NCI-H510A (cell line): Measurements from ENCODE around the gene SEMA3F.
"Not testable (repeated sequence)": the region's sequence is repeated elsewhere in the genome, so short reads cannot be mapped to it uniquely, and the experiment has no call there.

Experiments
- DNase-seq: peaks from one replicate; lab custom pipeline; 2025; lab: John Stamatoyannopoulos, UW

Gene SEMA3F

DNA sequence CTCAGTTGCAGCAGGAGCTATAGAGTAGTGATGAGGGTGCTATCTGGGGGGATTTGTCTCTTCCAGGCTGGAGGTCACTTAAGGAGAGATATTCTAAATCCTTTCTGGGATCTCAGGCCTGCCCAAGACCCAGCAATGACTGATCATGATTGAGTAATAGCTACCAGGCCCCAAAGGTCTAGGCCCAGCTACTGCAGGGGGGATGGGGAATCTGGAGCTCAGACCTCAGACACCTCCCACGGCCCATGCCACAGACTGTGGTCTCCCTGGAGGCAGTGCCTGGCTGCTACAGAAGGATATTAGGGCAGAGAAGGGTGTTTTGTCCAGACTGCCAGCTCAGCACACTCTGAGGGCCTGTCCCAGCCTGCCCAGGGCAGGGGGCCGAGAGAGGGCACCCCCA, 56.8 kb downstream of the SEMA3F start:
- DNase-seq = no peak

DNA sequence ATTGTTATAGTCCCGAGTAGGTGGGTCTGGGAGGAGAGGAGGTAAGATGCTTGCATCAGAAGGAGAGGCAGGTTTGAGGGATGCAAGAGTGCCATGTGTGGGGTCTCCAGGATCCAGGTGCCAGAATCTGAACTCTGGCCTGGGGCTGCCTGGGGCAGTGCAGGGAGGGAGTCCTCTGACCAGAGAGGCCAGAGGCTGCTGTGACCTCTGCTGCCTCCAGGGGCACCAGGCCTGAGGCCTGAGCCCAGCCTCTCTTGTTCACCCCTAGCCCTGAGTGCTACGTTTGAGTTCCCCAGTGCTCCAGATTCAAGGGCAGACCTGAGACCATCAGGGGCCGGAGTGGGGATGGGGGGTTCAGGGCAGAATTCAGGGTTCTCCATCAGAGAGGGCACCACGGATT, 57.4 kb downstream of the SEMA3F start:
- no peak for DNase-seq

DNA sequence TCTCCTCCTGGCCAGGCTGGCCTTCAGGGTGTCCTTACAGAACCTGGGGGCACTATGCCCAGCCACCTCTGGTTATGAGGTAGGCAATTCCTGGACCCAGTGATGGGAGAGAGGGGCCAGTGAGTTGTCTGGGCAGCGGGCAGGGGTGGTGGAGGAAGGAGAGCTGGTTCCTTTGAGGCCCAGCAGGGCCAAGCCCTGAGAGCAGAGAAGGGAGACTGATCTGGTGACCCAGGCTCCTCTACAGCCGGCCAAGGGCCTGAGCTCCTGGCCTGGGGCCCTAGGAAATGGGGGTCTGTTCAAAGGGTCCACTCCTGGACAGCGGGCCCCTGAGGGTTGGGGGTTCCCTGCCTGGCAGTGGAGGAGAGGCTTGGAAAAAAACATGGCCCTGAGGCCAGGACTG, 57.8 kb downstream of the SEMA3F start:
- DNase-seq = no peak

DNA sequence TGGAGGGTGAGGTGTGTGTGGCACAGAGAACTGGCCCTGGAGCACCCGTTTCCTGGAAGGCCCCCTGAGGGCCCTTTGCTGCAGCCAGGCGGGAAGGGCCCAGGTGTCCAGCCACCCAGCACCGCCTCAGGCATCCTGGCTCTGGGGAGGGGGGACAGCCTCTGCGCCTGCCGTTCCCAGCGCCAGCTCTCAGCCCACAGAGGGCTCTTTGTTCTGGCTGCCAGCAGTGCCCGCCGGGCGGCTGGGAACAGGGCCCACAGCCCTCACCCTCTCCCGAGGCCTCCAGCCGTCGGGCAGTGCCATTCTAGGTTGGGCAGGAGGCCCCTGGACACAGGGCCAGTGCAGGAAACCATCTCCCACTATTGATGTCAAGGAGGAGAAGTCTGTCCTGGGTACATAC, 58.2 kb downstream of the SEMA3F start:
- no peak for DNase-seq

DNA sequence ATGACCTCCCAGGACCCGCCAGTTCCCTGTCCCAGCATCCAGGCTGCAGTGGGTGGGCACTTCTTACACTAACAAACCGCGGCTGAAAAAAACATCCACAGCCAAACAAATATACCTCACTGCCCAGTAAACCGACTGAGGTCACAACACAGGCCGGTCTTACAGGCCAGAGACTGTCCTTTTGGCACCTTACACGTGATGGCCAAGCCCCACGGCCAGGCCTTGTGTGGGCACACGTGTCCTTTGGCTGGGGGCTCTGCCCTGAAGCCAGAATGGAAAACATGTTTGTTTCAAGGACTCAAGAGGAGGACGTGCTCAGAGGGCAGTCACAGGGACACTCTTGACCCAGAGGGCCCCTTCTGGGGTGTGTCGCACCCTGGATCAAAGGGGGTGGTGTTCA, 59.7 kb downstream of the SEMA3F start:
- DNase-seq = no peak

DNA sequence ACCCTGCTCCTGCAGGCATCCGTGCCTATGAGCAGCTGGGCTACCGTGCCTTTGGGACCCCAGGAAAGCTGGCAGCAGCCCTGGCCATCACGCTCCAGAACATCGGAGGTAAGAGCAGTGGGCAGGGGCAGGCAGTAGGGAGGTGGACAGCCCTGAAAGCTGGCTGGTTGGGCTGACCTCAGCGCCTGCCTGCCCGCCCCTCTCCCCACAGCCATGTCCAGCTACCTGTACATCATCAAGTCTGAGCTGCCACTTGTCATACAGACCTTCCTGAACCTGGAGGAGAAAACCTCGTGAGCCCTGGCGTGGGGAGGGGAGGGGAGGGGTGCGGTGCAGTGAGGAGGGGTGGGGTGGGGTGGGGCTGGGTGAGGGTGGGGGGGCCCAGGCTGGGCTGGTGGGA, 60.4 kb downstream of the SEMA3F start:
- DNase-seq = no peak

DNA sequence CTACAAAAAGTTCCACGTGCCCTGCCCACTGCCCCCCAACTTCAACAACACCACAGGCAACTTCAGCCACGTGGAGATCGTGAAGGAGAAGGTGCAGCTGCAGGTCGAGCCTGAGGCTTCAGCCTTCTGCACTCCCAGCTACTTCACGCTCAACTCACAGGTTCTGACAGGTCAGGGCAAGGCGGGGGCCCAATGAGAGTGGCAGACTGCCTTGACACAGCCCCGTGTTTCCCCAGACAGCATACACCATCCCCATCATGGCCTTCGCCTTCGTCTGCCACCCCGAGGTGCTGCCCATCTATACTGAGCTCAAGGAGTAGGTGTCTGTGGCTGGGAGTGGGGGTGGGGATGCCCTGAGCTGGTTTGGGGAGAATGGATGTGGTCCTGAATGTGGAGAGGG, 62.6 kb downstream of the SEMA3F start:
- no peak for DNase-seq

DNA sequence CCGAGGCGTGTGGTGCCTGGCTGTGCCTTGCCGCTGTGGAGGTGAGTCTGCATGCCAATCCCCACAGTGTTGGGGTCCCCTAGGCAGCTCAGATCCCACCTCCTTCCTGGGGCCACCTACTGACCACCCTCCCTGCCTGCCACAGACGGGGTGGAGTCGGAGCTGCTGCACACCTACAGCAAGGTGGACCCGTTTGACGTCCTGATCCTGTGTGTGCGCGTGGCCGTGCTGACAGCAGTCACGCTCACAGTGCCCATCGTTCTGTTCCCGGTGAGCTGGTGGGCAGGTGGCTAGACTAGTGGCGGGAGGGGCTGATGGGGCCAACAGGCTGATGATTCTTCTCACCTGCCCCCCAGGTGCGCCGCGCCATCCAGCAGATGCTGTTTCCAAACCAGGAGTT, 63.3 kb downstream of the SEMA3F start:
- DNase-seq = no peak

DNA sequence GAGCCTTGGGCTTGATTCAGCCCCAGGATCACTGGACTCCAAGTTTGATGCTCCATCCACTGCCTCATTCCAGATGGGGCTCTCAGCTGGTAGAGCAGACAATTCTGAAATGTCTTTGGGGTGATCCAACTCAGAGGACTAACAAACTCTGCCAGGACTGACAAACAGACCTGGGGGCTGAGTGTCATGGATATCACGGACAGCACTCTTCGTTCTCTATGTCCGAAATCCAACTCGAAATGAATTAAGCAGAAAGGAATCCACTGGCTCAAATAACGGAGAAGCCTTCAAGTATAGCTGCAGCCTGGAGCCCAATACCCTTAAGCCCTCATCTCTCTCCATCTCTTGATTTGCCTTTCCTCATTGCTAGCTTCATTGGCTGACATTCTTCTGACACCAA, 64.2 kb downstream of the SEMA3F start:
- DNase-seq = no peak

DNA sequence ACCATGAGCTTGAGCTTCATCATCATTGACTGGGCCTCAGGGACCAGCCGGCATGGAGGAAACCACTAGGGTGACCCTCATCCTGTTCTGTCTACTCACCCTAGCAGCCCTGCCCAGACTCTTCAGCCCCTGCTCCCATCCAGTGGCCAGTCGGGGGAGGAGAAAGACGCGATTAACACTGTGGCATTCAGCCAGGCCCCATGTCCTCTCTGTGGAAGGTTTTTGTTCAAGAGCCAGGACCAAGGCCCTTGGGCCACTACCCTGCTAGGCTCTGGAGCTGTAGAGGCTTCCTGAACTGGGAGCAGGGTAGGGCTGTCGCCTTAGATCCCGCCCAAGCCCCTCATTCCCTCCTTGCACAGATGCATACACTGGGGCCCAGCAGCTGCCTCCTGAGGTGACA, 65.0 kb downstream of the SEMA3F start:
- no peak for DNase-seq

DNA sequence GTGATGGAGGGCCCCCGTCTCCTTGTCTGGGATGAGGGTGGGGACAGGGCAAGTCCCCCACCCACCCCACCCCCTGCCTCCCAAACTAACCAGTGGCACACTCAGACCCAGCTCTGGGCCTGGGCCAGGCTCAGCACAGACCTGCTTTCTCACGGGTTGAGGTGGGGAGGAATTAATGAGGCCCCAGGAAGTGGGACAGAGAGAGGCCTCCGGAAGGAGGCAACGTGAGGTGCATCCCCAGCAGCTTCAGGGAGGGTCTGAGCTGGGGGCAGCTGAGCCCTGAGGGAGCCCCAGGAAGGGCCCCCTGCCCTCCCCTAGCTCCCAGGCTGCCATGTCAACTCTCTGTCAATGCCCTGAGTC, 65.9 kb downstream of the SEMA3F start:
- DNase-seq = no peak

DNA sequence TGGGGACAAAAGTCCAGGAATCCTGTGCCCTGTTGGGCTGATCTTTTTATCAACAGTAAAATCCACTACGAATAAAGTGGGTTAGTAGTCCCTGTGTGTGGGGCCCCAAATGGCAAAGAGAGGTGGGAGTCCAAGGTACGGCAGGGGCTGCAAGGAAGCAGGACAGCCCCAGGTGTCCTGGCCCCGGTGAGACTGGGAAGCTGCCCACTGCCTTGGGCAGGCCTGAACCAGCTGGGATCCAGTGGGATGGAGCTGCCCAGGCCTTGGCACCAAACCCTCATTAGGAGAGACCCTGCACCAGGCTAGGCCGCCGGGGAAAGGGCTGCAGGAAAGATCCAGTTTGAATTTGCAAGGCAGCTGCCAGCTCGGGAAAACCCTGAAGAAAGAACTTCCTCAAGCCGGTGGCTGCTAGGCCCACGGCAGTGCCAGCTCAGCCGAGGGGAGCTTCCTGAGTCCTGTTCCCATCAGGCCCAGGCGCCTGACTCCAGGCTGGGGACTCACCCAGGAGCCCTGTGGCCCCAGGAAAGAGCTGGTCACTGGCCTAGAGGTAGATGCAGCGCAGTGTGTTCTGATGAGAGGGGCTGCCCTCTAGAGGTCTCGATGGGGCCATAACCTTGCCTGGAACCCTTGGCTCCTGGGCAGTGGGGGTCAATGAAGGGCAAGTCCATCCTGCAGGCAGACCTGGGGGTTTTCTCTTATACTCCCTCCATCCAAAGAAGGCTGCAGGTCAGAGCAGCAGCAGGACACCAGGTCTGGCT, 66.5 kb downstream of the SEMA3F start:
- no peak for DNase-seq

DNA sequence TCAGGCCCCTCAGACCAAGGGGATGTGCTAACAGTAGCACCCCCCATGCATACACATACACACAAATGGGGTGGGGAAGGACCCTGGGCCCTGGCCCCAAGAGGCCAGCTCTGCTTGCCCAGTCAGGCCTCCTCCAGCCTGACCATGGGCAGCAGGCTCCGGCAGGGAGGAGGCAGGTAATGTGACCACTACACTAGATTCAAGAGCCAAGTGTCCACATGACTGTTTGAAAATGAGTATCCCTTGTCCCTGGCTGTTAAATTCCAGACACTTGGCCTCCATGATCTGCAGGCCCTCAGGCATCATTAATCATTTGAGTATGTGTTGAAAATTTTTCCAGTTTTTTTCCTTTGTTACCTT, 67.0 kb downstream of the SEMA3F start:
- DNase-seq = no peak

DNA sequence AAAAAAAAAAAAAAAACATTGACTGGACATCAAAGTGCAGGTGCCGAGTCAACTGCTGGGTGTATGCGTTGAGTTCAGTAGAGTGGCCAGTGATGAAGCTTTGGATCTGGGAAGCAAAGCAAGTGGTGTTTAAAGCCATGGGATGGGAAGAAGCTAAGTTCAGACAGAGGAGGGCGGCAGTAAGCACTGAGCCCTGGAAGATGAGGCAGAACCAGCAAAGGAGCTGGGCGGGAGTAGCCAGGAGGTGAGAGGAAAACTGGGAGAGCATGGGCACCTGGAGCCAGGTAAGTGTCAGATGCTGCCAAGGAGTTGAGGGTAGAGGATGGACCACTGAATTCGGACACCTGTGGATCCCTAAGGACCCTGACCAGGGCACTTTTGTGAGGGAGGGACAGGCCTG, 69.5 kb downstream of the SEMA3F start:
- DNase-seq = no peak

DNA sequence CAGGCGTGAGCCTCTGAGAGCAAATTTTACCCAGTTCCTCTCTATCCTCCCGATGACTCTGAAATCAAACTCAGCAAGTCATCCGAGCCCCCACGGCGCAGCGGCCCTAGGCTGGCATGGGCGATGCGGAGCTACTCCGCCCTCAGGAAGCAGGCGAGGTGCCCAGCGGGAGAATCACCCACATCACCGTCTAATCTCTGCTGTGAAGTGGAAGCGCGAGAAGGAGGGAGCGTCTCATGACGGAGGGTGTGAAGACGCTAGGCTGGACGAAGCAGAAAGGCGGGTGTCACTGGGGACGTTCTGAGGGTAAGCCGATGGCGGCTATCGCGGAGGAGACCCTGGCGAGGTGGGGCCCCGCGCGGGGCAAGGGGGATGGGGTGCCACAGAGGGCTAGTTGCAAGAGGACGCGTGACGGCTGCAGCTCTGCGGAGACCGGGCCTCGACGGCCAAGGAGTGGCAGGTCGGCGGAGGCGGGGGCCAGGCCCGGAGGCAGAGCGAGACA, 71.8 kb downstream of the SEMA3F start:
- no peak for DNase-seq

DNA sequence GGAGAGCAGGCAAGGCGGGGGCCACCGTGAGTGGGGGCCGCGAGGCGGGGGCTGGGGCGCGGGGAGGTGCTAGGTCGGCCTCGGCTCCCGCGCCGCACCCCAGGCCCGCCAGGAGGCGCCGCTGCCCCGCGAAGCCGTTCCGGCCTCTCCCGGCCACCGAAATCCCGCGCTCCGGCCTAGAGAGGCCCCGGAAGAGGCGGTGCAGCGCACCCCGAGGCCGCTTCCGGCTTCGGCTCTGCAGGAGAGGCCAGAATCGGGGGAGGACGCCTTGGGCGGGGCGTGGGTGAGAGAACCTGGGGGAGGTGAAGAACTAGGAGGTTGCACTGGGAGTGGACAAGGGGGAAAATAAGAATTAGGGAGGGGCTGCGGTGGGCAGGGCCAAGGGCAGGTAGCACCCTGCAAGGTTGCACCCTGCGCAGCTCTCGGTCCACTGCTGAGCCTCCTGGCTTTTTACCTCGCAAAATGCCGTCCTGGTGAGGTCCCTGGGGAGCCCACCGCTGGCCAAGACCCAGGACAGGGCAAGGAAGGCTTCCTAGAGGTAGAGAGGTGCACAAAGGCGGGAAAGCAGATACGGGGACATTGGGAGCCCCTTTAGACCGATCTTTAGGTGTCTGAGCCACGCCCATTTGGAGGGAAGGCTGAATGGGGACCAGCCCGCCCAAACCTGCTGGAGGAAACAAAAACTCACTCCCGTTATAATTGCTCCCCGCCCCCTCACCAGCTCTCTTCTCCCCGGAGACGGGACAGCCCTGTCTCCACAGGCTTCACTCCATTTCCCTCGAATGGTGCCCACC, 72.5 kb downstream of the SEMA3F start:
- peak; percentile 88 for DNase-seq

DNA sequence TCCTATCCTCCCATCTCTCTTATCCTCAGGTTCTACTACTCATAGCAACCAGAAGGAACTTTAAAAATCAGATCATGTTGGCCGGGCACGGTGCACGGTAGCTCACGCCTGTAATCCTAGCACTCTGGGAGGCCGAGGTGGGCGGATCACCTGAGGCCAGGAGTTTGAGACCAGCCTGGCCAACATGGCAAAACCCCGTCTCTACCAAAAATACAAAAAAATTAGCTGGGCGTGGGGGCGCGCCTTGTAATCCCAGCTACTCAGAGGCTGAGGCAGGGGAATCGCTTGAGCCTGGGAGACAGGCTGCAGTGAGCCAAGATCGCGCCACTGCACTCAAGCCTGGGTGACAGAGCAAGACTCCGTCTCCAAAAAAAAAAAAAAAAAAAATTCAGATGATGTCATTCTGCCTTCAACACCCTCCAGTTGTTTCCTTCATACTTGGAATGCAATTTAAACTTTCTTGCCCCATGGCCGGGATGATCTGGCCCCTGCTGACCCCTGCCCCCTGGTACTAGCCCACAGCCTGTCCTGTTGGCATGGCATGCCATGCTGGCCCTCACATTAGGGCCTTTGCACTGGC, 73.2 kb downstream of the SEMA3F start:
- not testable (repeated sequence) for DNase-seq

DNA sequence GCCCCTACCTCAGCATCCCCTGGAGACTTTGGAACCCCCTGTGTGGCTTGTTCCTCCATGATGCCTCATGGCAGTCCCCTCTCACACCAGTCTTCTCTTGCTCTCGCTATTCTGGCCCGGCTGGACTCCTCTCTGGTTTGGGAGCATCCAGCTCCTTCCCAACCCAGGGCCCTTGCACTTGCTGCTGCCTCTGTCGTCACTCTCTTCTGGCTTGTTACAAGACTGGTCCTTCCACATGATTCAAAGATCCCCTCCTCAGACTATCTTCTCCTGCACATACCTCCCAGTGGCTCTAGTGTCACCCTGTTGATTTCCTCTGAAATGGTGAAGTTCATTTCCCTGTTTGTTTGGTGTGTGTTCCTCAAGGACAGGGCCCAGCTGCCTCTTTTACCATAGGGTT, 74.4 kb downstream of the SEMA3F start:
- no peak for DNase-seq

DNA sequence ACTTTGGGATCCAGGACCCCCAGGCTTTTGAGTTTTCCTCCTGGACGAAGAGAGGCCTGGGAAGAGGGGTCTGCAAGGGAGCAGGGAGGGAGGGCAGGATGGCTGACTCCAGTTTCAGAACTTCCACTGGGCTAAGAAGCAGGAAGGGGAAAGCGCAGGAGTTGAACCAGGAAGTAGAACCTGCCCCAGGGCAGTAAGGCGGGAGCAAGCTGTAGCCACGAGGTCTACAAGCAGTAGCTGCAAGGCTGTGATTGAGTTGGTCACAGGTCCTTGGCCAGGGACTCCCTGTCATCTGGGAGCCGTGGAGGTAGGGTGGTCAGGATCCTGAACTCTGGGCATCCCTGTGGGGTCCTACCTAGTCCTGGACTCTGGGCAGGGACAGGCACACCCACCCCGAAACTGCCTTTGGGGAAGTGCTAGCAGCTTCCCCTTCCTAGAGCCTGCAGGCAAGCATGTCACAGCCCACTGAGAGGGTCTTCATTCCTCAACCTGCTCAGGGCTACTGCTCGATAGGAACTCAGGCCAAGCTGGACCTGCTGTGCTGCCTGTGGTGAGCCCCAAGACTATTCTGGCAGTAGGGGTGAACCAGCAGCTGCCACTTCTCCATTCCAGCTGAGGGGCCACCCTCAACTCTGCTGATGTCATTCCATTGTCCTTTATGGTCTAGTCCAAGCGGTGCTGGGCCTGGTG, 75.1 kb downstream of the SEMA3F start:
- DNase-seq = no peak

DNA sequence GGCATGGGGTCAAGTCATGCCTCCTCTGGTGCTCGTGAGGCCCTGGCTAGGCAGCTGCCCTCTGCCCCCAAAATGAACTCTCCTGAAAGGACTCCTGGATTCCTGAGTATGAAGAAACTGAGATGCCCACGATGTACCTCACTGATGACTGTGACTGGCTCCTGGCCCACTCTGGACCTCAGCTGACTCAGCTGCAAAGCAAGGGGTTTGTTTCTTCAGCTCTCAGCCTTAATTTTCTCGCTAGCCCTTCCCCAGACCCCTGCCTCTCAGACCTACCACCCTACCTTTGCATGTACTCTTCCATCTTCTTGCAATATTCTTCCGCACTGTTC, 75.6 kb downstream of the SEMA3F start:
- no peak for DNase-seq

DNA sequence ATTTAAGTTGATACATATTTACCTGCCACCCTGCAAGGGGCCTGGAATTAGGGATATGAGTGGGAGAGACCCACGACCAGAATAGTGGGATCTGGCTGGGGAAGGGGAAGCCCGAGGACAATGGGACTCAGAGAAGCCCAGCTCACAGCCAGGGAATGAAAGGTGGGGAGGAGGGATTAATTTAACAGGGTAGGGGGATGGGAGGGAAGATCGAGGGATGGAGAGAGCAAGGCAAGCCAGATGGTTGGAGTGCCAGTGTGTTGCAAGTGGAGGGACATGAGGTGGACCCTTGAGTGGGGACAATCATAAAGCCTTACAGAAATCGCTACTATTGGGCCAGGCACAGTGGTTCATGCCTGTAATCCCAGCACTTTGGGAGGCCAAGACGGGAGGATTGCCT, 76.5 kb downstream of the SEMA3F start:
- DNase-seq = no peak

DNA sequence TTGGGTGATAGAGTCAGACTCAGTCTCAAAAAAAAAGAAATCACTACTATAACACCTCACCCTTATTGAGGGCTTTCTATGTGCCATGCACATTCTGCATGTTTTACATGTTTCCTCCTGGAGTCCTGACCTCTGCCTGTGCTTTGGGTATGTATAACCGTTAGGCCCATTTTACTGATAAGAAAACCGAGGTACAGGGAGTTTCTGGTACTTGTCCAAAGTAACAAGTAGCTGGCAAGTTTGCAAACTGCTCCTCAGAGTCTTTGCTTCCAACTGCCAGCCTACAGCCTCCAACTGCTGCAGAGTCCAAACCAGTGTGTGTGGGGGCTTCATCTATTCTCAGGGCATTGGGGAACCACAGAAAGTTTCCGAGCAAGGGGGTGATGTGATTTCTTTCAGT, 77.2 kb downstream of the SEMA3F start:
- no peak for DNase-seq

DNA sequence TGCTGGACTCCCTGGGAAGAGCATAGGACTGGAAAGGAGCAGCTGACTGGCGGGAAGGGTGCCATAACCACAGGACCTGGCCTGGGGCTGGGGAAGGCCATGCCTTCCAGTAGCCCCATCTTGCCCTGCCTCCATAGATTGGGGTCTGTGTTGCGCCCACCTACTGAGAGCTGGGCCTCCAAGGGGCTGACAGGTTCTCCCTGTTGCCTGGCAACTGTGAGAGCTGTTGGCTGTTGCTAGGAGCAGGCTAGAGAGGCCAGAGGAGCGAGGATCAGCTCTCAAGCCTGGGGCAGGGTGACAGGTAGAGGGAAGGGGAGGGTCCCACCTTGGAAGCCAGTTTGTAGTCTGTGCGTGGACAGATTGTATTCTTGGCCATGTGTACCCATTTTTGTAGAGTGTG, 78.1 kb downstream of the SEMA3F start:
- no peak for DNase-seq
